ENCODE data around the gene GAP43. TPM values are rescaled to one million over a fixed set of nuclear protein-coding genes. Genes with fewer than 3 reads are reported as not detected.
A peak's percentile ranks its signal among the peaks of the same experiment; 100 is the strongest.

GAP43 gene
- total RNA-seq, 1 donor from 2014 or later: not detected

DNA sequence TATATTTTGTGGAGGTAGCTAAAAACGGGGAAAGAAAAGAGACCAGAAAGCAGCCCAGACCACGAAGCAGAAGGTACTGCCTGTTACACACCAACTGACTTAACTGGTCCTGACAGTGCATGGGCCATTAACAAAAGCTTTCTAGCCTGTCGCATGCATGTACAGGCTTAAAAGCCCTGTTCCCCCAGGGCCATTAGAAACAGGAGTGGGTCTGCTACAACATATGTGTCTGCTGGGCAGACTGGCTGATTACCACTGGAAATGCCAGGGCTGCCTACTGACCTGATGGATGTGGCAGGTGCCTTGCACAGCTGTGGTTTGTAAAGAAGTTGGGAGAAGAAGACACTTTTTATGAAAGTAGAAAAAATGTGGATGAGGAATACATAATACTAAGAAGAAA is 137.4 kb downstream of the GAP43 start:
- FAIRE-seq (no peak), DNase-seq (ENCODE audit: low read depth) (no peak)
- H3K27me3 ChIP-seq (ENCODE audit: control insufficient read depth, insufficient read depth, low read length): no peaks in the 10 kb centered on the region
- H3K4me3 ChIP-seq (ENCODE audit: low read depth, low read length): no peak overlapping the region
- TF ChIP-seq, protein P1, sequence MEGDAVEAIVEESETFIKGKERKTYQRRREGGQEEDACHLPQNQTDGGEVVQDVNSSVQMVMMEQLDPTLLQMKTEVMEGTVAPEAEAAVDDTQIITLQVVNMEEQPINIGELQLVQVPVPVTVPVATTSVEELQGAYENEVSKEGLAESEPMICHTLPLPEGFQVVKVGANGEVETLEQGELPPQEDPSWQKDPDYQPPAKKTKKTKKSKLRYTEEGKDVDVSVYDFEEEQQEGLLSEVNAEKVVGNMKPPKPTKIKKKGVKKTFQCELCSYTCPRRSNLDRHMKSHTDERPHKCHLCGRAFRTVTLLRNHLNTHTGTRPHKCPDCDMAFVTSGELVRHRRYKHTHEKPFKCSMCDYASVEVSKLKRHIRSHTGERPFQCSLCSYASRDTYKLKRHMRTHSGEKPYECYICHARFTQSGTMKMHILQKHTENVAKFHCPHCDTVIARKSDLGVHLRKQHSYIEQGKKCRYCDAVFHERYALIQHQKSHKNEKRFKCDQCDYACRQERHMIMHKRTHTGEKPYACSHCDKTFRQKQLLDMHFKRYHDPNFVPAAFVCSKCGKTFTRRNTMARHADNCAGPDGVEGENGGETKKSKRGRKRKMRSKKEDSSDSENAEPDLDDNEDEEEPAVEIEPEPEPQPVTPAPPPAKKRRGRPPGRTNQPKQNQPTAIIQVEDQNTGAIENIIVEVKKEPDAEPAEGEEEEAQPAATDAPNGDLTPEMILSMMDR (IDR thresholded peaks at IDR 0.05; ENCODE audit: insufficient read depth, low read length, severe bottlenecking): no peak
- no peaks in the 10 kb centered on the region for H3K36me3 ChIP-seq (ENCODE audit: control insufficient read depth, insufficient read depth, low read length)

DNA sequence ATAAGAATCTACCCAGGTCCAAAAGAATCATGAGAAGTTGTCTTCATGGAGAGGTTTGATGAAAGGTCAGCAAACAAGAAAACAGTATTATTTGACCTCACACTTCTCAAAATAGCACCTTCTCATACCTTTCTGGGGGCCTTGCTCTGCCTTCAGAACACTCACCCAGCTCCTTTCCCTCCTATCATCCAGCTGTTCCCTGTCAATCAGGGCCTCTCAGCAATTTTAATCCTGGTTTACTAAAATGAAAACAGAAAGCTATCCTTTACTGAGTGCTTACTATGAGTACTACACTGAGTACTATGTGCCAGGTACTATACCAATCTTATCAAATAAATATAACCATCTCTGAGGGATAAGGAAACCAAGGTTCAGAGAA is 138.6 kb downstream of the GAP43 start:
- FAIRE-seq (no peak), DNase-seq (ENCODE audit: low read depth) (no peak)
- no peaks in the 10 kb centered on the region for H3K36me3 ChIP-seq (ENCODE audit: control insufficient read depth, insufficient read depth, low read length)
- H3K27me3 ChIP-seq (ENCODE audit: control insufficient read depth, insufficient read depth, low read length): no peaks in the 10 kb centered on the region
- no peak overlapping the region for H3K4me3 ChIP-seq (ENCODE audit: low read depth, low read length)
- TF ChIP-seq, protein P1 (IDR thresholded peaks at IDR 0.05; ENCODE audit: insufficient read depth, low read length, severe bottlenecking): no peak

DNA sequence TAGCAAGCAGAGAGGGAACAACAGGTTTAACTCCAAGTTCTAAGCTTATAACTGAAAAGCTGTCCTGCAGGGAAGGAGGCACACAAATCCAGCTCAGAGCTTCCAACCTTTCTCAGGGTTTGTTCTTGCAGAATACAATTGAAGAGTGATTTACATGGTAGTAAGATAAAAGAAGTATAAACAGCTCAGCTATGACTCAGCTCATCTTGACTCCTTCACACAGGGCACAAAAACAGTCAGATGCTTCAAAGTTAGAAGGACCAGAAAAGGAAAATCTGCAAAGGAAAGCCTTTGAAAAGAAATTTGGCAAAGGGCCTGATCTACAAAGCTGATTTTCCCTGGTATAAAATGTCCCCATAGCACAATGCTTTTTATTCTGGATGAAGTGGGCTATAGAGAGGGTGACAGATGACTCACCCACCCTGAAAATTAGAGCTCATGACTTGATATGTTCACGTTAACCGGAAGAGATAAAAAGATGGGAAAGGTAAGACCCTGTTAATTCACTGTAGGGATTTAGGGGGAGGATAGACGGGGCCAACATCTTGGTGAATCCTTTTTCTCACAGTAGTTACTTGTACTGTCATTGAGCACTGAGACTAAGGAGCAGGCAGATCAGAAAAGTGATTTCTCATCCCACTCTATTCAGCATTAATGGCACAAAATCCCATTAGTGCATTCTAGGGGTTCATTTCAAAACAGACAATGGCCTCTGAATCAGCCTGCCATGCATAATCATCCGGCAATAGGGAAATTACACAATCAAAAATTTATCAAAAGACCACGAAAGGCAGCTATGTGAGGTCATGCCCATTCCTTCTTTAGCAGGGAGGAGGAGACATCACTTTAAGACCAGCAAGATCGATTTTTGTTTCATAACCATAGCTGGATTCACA is 143.5 kb downstream of the GAP43 start:
- Histone ChIP-seq H3K27me3 (ENCODE audit: control insufficient read depth, insufficient read depth, low read length) (no peaks in the 10 kb centered on the region), H3K4me3 (ENCODE audit: low read depth, low read length) (no peak overlapping the region), H3K36me3 (ENCODE audit: control insufficient read depth, insufficient read depth, low read length) (no peaks in the 10 kb centered on the region)
- FAIRE-seq: no peak
- TF ChIP-seq, protein P1 (IDR thresholded peaks at IDR 0.05; ENCODE audit: insufficient read depth, low read length, severe bottlenecking): no peak
- peak; percentile 55 for DNase-seq (ENCODE audit: low read depth)

DNA sequence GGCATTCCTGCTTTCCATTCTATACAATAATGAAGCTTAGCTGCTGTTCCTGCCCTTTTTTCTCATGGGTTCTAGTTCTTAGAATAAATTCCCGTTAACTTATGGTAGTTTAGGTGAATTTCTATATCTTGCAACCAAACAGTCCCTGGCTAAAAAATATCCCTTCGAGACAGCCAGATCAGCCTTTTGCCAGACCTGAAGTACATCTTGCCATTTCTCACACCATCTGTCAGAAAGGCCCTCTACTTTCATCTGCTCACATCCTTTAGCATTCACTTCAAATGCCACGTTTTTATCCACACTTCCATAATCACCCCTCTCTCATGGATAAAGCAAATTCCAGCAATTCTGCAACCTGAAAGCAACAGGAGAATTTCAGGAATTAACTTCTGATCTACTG is 145.4 kb downstream of the GAP43 start:
- H3K4me3 ChIP-seq (ENCODE audit: low read depth, low read length): no peak overlapping the region
- no peak for FAIRE-seq
- H3K27me3 ChIP-seq (ENCODE audit: control insufficient read depth, insufficient read depth, low read length): no peaks in the 10 kb centered on the region
- no peak for DNase-seq (ENCODE audit: low read depth)
- TF ChIP-seq, protein P1 (IDR thresholded peaks at IDR 0.05; ENCODE audit: insufficient read depth, low read length, severe bottlenecking): no peak
- H3K36me3 ChIP-seq (ENCODE audit: control insufficient read depth, insufficient read depth, low read length): no peaks in the 10 kb centered on the region

Measured in bronchial epithelial cell (primary cell).